ENCODE results near the gene USP34.
"Not testable (repeated sequence)": the region's sequence is repeated elsewhere in the genome, so short reads cannot be mapped to it uniquely, and the experiment has no call there.

USP34 gene

GRCh38 chr2:61179701-61180639 is 290.9 kb downstream of the USP34 start:
- DNase-seq: no peak

- no peak for DNase-seq
Measured at GRCh38 chr2:61178603-61179545, 292.0 kb downstream of the USP34 start.

- DNase-seq: no peak
Measured at GRCh38 chr2:61177727-61178549, 292.9 kb downstream of the USP34 start.

GRCh38 chr2:61176755-61177726 is 293.8 kb downstream of the USP34 start:
- peak; percentile 76 to 96 for DNase-seq

- DNase-seq: no peak
Measured at GRCh38 chr2:61175036-61175435, 295.9 kb downstream of the USP34 start.

- DNase-seq: no peak
Measured at GRCh38 chr2:61173116-61173515, 297.8 kb downstream of the USP34 start.

- DNase-seq: no peak
Measured at GRCh38 chr2:61172671-61173070, 298.2 kb downstream of the USP34 start.

- DNase-seq: no peak
Measured at GRCh38 chr2:61167579-61167978, 303.3 kb downstream of the USP34 start.

GRCh38 chr2:61165946-61166345 is 304.9 kb downstream of the USP34 start:
- DNase-seq: no peak

- not testable (repeated sequence) for DNase-seq
Measured at GRCh38 chr2:61165082-61165481, 305.8 kb downstream of the USP34 start.

GRCh38 chr2:61162721-61163120 is 308.2 kb downstream of the USP34 start:
- no peak for DNase-seq

- DNase-seq: no peak
Measured at GRCh38 chr2:61161888-61162287, 309.0 kb downstream of the USP34 start, which contains the start of gene C2orf74. TSS of gene C2orf74 (plus strand) at chr2:61162188. CDS start at chr2:61162515, 327 bp downstream.

- DNase-seq: no peak
Measured at GRCh38 chr2:61158356-61158955, 312.4 kb downstream of the USP34 start.

- no peak for DNase-seq
Measured at GRCh38 chr2:61157371-61158003, 313.4 kb downstream of the USP34 start.

GRCh38 chr2:61151436-61151835 is 319.5 kb downstream of the USP34 start:
- no peak for DNase-seq

- DNase-seq: no peak
Measured at GRCh38 chr2:61149074-61149473, 321.8 kb downstream of the USP34 start.

GRCh38 chr2:61148091-61148490 is 322.8 kb downstream of the USP34 start:
- not testable (repeated sequence) for DNase-seq

GRCh38 chr2:61145990-61146389 is 324.9 kb downstream of the USP34 start:
- no peak for DNase-seq

- no peak for DNase-seq
Measured at GRCh38 chr2:61144697-61145268, 326.1 kb downstream of the USP34 start.

- no peak for DNase-seq
Measured at GRCh38 chr2:61141151-61141550, 329.7 kb downstream of the USP34 start.

Data from NCI-H526 (cell line).